DND-41 (cell line): ENCODE data around the gene ETAA1.

ENCODE experiments used
- CTCF ChIP-seq: IDR thresholded peaks from 2 replicates; pipeline ENCODE4 v1.5.1; 2012; ENCODE audit warnings: borderline replicate concordance, low read length, moderate library complexity, mild to moderate bottlenecking; ENCODE audit not compliant: poor library complexity, severe bottlenecking; ENCODE audit errors: extremely low read depth
- EZH2 ChIP-seq: IDR thresholded peaks from 3 replicates; pipeline ENCODE4 v1.6.1; 2012; ENCODE audit warnings: borderline replicate concordance, low read depth, mild to moderate bottlenecking, moderate library complexity, low read length, inconsistent platforms; ENCODE audit not compliant: severe bottlenecking

- TF ChIP-seq CTCF: no peak
- TF ChIP-seq EZH2: no peak
These were observed 7.8 kb upstream of the ETAA1 start for GRCh38 chr2:67389286-67389685.
